Loucy (cell line): Measurements from ENCODE around the gene GFRA1.
A peak's percentile ranks its signal among the peaks of the same experiment; 100 is the strongest.

Experiments used
- H2AFZ ChIP-seq: fragments of 200-600 bp; sonication (generic); 2 replicates; pipeline ENCODE4 v1.6.0; 2016; ENCODE audit warnings: antibody characterized with exemption, mild to moderate bottlenecking, low read length, moderate library complexity
- H3F3A ChIP-seq: fragments of 200-600 bp; 2 replicates; pipeline ENCODE4 v1.6.0; 2016; ENCODE audit warnings: antibody characterized with exemption, low read depth, mild to moderate bottlenecking
- H3K27me3 ChIP-seq: fragments of 200-600 bp; sonication (generic); 2 replicates; pipeline ENCODE4 v1.6.1; 2014; ENCODE audit warnings: low read length, mild to moderate bottlenecking; ENCODE audit not compliant: insufficient read depth, poor library complexity, severe bottlenecking
- H3K36me3 ChIP-seq: fragments of 200-600 bp; sonication (generic); 2 replicates; pipeline ENCODE4 v1.6.1; 2016; ENCODE audit warnings: low read length; ENCODE audit not compliant: insufficient read depth
- H3K4me1 ChIP-seq: fragments of 200-600 bp; sonication (generic); 2 replicates; pipeline ENCODE4 v1.5.1; 2014; ENCODE audit warnings: low read length, mild to moderate bottlenecking; ENCODE audit not compliant: insufficient read depth, poor library complexity, severe bottlenecking
- H3K4me2 ChIP-seq: fragments of 200-600 bp; sonication (generic); 2 replicates; pipeline ENCODE4 v1.6.0; 2014; ENCODE audit warnings: antibody characterized with exemption, low read length, low read depth, mild to moderate bottlenecking; ENCODE audit not compliant: poor library complexity, severe bottlenecking
- H3K4me3 ChIP-seq: fragments of 200-600 bp; sonication (generic); 2 replicates; pipeline ENCODE4 v1.5.1; 2014; ENCODE audit warnings: low read length, mild to moderate bottlenecking, mixed read lengths; ENCODE audit not compliant: poor library complexity, severe bottlenecking
- H3K79me2 ChIP-seq: fragments of 200-600 bp; sonication (generic); 2 replicates; pipeline ENCODE4 v1.6.1; 2014; ENCODE audit warnings: low read length; ENCODE audit not compliant: insufficient read depth
- H3K9ac ChIP-seq: fragments of 200-600 bp; sonication (generic); 2 replicates; pipeline ENCODE4 v1.6.0; 2014; ENCODE audit warnings: mild to moderate bottlenecking, low read depth, low read length, moderate library complexity; ENCODE audit not compliant: poor library complexity, severe bottlenecking
- H3K9me2 ChIP-seq: fragments of 200-600 bp; sonication (generic); replicated peaks from 2 replicates; pipeline ENCODE4 v1.6.1; 2016; ENCODE audit warnings: low read depth, low read length, mixed read lengths
- H3K9me3 ChIP-seq: fragments of 200-600 bp; sonication (generic); 2 replicates; pipeline ENCODE4 v1.6.1; 2014; ENCODE audit warnings: mild to moderate bottlenecking, antibody characterized with exemption, low read length, low read depth; ENCODE audit not compliant: insufficient read depth
- H4K20me1 ChIP-seq: fragments of 200-600 bp; sonication (generic); 2 replicates; pipeline ENCODE4 v1.6.0; 2014; ENCODE audit warnings: antibody characterized with exemption, low read length, mild to moderate bottlenecking; ENCODE audit not compliant: insufficient read depth, poor library complexity, severe bottlenecking
- CTCF ChIP-seq: fragments of 200-600 bp; sonication (generic); conservative IDR thresholded peaks from 2 replicates; pipeline ENCODE4 v1.5.1; 2014; ENCODE audit warnings: mild to moderate bottlenecking, antibody characterized with exemption, low read length
- EZH2phosphoT487 ChIP-seq: fragments of 200-600 bp; IDR thresholded peaks from 2 replicates; pipeline ENCODE4 v1.6.1; 2018; ENCODE audit warnings: antibody characterized with exemption, mild to moderate bottlenecking, moderate library complexity, borderline replicate concordance

Gene GFRA1

DNA sequence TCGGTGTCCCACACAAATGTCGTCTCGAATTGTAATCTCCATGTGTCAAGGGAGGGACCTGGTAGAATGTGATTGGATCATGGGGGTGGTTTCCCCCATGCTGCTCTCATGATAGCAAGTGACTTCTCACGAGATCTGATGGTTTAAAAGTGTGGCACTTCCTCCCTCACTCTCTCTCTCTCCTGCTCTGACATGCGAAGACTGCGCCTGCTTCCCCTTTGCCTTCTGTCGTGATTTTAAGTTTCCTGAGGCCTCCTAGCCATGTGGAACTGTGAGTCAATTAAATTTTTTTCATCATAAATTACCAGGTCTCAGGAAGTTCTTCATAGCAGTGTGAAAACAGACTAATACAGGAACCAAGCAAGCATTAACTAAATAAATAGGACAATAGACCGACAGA is 229.1 kb downstream of the GFRA1 start:
- no peak overlapping the region for H3K4me3 ChIP-seq
- H2AFZ ChIP-seq = 0 out of 2 replicates have a peak overlapping the region, but pooled peaks have one; percentile 27
- H3K9ac ChIP-seq = no peak overlapping the region
- H3K9me3 ChIP-seq = no peaks in the 10 kb centered on the region
- no peaks in the 10 kb centered on the region for H3K9me2 ChIP-seq
- no peaks in the 10 kb centered on the region for H3K36me3 ChIP-seq
- no peaks in the 10 kb centered on the region for H3K27me3 ChIP-seq
- no peaks in the 10 kb centered on the region for H4K20me1 ChIP-seq
- TF ChIP-seq EZH2phosphoT487 (no peak), CTCF (no peak)
- peaks cover 17% of the 10 kb centered on the region for H3K4me1 ChIP-seq
- no peaks in the 10 kb centered on the region for H3K79me2 ChIP-seq
- no peak overlapping the region for H3K4me2 ChIP-seq
- H3F3A ChIP-seq = no peaks in the 10 kb centered on the region

- no peak overlapping the region for H3K9ac ChIP-seq
- no peaks in the 10 kb centered on the region for H3K27me3 ChIP-seq
- H3K36me3 ChIP-seq = no peaks in the 10 kb centered on the region
- H3K9me2 ChIP-seq = no peaks in the 10 kb centered on the region
- TF ChIP-seq EZH2phosphoT487 (no peak), CTCF (no peak)
- H2AFZ ChIP-seq = 0 out of 2 replicates have a peak overlapping the region, but pooled peaks have one; percentile 27
- H3K9me3 ChIP-seq = no peaks in the 10 kb centered on the region
- no peaks in the 10 kb centered on the region for H3F3A ChIP-seq
- no peak overlapping the region for H3K4me2 ChIP-seq
- H3K4me3 ChIP-seq = no peak overlapping the region
- H4K20me1 ChIP-seq = no peaks in the 10 kb centered on the region
- no peaks in the 10 kb centered on the region for H3K79me2 ChIP-seq
- peaks cover 21% of the 10 kb centered on the region for H3K4me1 ChIP-seq
Measured at GRCh38 chr10:116043304-116043703, 229.7 kb downstream of the GFRA1 start.

- no peak overlapping the region for H3K4me3 ChIP-seq
- peaks cover 23% of the 10 kb centered on the region for H3K4me1 ChIP-seq
- no peaks in the 10 kb centered on the region for H3K36me3 ChIP-seq
- H3K9ac ChIP-seq = no peak overlapping the region
- no peaks in the 10 kb centered on the region for H3K79me2 ChIP-seq
- no peaks in the 10 kb centered on the region for H3K9me3 ChIP-seq
- H4K20me1 ChIP-seq = no peaks in the 10 kb centered on the region
- H3K27me3 ChIP-seq = no peaks in the 10 kb centered on the region
- H2AFZ ChIP-seq = no peak overlapping the region
- TF ChIP-seq CTCF (no peak), EZH2phosphoT487 (no peak)
- no peaks in the 10 kb centered on the region for H3K9me2 ChIP-seq
- no peak overlapping the region for H3K4me2 ChIP-seq
- H3F3A ChIP-seq = no peaks in the 10 kb centered on the region
Measured at GRCh38 chr10:116041948-116042347, 231.1 kb downstream of the GFRA1 start.
